OCI-LY1 (cell line): ENCODE measurements around the gene SSH2.

Experiments used
- EZH2 ChIP-seq: fragments of 200-600 bp; sonication (generic), shearing (Covaris generic); IDR thresholded peaks from 2 replicates; pipeline ENCODE4 v1.8.0; 2017; ENCODE audit warnings: borderline replicate concordance, mixed run types, mild to moderate bottlenecking, antibody characterized with exemption, low read length, moderate library complexity, mixed read lengths
- TF ChIP-seq, protein P1 (sequence below): fragments of 200-600 bp; sonication (generic), shearing (Covaris generic); IDR thresholded peaks from 2 replicates; pipeline ENCODE4 v1.5.1; 2017; ENCODE audit warnings: mild to moderate bottlenecking, antibody characterized with exemption, low read length, moderate library complexity, mixed read lengths

DNA sequence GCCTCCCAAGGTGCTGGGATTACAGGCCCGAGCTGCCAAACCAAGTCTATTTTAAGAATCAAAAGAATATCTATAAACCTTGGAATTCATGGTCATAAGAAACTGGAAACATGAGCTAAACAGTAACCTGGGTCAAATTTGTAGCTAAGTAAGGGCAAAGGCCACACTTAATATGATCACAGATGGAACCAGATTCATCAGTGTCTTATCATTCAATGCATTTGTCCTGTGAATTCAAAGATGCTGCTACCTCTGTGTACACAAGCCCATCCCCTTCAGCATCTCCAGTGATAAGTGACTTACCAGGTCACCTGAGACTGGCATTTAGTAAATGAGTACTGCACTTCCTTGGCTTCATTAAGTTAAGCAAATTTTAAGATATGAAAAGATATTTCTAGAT is 108.1 kb downstream of the SSH2 start:
- TF ChIP-seq, protein P1, sequence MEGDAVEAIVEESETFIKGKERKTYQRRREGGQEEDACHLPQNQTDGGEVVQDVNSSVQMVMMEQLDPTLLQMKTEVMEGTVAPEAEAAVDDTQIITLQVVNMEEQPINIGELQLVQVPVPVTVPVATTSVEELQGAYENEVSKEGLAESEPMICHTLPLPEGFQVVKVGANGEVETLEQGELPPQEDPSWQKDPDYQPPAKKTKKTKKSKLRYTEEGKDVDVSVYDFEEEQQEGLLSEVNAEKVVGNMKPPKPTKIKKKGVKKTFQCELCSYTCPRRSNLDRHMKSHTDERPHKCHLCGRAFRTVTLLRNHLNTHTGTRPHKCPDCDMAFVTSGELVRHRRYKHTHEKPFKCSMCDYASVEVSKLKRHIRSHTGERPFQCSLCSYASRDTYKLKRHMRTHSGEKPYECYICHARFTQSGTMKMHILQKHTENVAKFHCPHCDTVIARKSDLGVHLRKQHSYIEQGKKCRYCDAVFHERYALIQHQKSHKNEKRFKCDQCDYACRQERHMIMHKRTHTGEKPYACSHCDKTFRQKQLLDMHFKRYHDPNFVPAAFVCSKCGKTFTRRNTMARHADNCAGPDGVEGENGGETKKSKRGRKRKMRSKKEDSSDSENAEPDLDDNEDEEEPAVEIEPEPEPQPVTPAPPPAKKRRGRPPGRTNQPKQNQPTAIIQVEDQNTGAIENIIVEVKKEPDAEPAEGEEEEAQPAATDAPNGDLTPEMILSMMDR = no peak
- no peak for TF ChIP-seq EZH2
